GM12878 (cell line): ENCODE results near the gene UBE2L5. TPM values are rescaled to one million over a fixed set of nuclear protein-coding genes. Genes with fewer than 3 reads are reported as not detected.
A peak's percentile ranks its signal among the peaks of the same experiment; 100 is the strongest.

Experiments used
- BACH1 ChIP-seq: fragments of 450-650 bp; IDR thresholded peaks from 2 replicates; pipeline ENCODE4 v1.6.1; 2017; ENCODE audit warnings: mild to moderate bottlenecking, borderline replicate concordance
- BHLHE40 ChIP-seq, 2 experiments: fragments of 450-650 bp in 1 of 2; IDR thresholded peaks; 2 replicates each; pipeline ENCODE4 v1.6.1; 2011 to 2017; ENCODE audit warnings: low read depth in 2 of 2, borderline replicate concordance in 1 of 2, improper control_type of control experiment in 1 of 2, low read length in 1 of 2, mild to moderate bottlenecking in 1 of 2
- DPF2 ChIP-seq: fragments of 450-650 bp; IDR thresholded peaks from 2 replicates; pipeline ENCODE4 v1.6.1; 2017; ENCODE audit warnings: mild to moderate bottlenecking
- GATAD2B ChIP-seq: fragments of 450-650 bp; conservative IDR thresholded peaks from 2 replicates; pipeline ENCODE4 v1.6.1; 2017; ENCODE audit warnings: low read depth, mild to moderate bottlenecking, moderate library complexity
- MTA2 ChIP-seq: fragments of 450-650 bp; IDR thresholded peaks from 2 replicates; pipeline ENCODE4 v1.6.1; 2016; ENCODE audit warnings: low read depth, mild to moderate bottlenecking, moderate library complexity
- NKRF ChIP-seq: fragments of 450-650 bp; conservative IDR thresholded peaks from 2 replicates; pipeline ENCODE4 v1.6.1; 2017; ENCODE audit warnings: mild to moderate bottlenecking, moderate library complexity
- SKIL ChIP-seq: fragments of 450-650 bp; IDR thresholded peaks from 2 replicates; pipeline ENCODE4 v1.6.1; 2017; ENCODE audit warnings: mild to moderate bottlenecking, low read depth, inconsistent platforms; ENCODE audit not compliant: poor library complexity, severe bottlenecking
- SMARCA5 ChIP-seq: fragments of 450-650 bp; IDR thresholded peaks from 2 replicates; pipeline ENCODE4 v1.6.1; 2017; ENCODE audit warnings: mild to moderate bottlenecking
- polyA plus RNA-seq, 11 experiments: library from polyadenylated mRNA; depleted of rRNA in 4 of 11; unstranded in 6 of 11; stranded (reverse) in 5 of 11; fragments of >200 nt; fragmentation: Nextera tagmentation in 4 of 11; fragmentation: Illumina TruSeq in 1 of 11; extraction: Ambion mirVana in 4 of 11; extraction: Trizol in 1 of 11; gene quantifications; 1 replicate in 1 of 11; 2 replicates in 10 of 11; pipeline versions ENCODE4 v1.2.1 to v1.2.3, GENCODE V29; 2011 to 2016; ENCODE audit warnings: inconsistent platforms in 2 of 11, missing spikeins in 2 of 11, low read depth in 1 of 11
- total RNA-seq, 4 experiments: library from RNA; depleted of rRNA in 3 of 4; stranded (reverse); fragments of >200 nt in 3 of 4; fragmentation: Illumina TruSeq in 1 of 4; extraction: Trizol in 1 of 4; gene quantifications; 2 replicates each; pipeline versions ENCODE4 v1.2.1 to v1.2.3, GENCODE V29; 2013 to 2021
- TF ChIP-seq, protein P1 (sequence below): fragments of 450-650 bp; IDR thresholded peaks from 2 replicates; pipeline ENCODE4 v1.6.1; 2016; ENCODE audit warnings: mild to moderate bottlenecking

The UBE2L5 gene
- total and polyA plus RNA-seq, 10 of the 15 experiments (the other 5 are each of a cell fraction or from before 2014, with no cell fraction given): 0.03 to 1.1 (median 0.19) TPM; not detected in 2

DNA sequence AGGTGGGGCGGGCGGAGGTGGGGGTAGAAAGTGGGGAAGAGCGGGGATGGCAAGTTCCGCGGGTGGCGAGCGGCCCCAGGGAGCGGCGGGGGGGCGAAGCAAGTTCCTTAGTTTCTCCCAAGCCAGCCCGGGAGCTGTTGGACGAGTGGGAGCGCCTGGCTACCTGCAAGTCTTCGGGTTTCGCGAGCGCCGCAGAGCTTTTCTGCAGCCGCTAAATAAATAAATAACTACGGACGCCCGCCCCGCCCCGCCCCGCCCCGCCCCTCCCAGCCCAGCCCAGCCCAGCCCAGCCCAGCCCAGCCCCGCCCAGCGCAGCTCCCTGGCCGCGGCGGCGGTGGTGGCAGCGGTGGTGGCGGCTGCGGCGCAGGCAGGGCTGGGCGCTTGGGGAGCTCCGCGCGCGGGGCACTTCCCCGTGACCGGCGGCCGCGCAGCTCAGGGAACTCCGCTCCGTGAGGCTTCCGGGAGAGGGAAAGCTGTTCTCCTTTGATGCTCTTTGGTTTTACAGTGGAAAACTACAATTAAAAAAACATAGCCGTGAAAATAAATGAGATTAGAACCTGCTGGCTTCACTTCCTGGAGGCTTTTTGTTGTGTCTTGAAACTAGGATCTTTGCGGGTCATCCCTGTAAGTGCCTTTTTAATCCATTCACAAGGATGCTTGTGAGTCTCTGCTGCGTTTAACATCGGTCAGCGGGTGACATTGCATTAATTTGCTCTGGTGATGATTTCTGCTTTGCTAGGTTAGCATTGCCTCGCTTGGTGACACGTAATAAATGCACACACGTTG, at the start of gene UBE2L5 (continued):
- TF ChIP-seq GATAD2B (peak; percentile 67), BACH1 (0 out of 2 replicates have a peak, but pooled peaks have one; percentile 25), MTA2 (no peak), NKRF (peak; percentile 73; the same call in 1 of the 2 replicates), SMARCA5 (peak; percentile 53; the same call in 1 of the 2 replicates), BHLHE40 (IDR thresholded peaks at IDR 0.05; ENCODE audit: borderline replicate concordance in 1 of 2, low read depth in 2 of 2, low read length in 1 of 2) (peak in 1 of 2 experiments; percentile 66; a peak in 1 of 4 replicates), SKIL (no peak), DPF2 (peak; percentile 68; the same call in 1 of the 2 replicates)
- TF ChIP-seq, protein P1, sequence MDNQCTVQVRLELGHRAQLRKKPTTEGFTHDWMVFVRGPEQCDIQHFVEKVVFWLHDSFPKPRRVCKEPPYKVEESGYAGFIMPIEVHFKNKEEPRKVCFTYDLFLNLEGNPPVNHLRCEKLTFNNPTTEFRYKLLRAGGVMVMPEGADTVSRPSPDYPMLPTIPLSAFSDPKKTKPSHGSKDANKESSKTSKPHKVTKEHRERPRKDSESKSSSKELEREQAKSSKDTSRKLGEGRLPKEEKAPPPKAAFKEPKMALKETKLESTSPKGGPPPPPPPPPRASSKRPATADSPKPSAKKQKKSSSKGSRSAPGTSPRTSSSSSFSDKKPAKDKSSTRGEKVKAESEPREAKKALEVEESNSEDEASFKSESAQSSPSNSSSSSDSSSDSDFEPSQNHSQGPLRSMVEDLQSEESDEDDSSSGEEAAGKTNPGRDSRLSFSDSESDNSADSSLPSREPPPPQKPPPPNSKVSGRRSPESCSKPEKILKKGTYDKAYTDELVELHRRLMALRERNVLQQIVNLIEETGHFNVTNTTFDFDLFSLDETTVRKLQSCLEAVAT: 0 out of 2 replicates have a peak, but pooled peaks have one; percentile 20
